ENCODE data around the gene SSH3.

The SSH3 gene

DNA sequence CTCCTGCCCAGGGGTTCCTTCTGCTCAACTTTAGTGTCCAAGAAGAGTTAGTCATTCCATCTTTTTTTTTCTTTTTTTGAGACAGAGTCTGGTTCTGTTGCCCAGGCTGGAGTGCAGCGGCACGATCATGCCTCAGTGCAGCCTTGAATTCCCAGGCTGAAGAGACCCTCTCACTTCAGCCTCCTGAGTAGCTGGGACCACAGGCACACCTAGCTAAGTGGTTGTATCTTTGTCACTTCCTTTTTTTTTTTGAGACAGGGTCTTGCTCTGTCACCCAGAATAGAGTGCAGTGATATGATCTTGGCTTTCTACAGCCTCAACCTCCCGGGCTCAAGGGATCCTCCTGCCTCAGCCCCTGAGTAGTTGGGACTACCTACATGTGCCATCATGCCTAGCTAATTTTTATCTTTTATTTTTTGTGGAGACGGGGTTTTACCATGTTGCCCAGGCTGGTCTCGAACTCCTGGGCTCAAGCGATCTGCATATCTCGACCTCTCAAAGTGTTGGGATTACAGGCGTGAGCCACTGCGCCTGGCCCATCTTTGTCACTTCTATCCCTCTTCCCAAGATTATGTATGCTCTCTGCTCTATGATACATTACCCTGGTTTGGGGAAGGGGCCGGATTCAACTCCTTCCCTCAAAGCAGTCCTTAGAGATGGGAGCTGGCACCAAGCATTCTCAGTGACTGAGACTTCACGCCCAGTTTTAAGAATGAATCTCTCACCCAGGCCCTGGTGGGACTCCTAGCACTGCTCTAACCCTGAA, 10.0 kb downstream of the SSH3 start:
- peak overlapping the region; percentile 18 for H3K27ac ChIP-seq (replicated peaks)
- TF ChIP-seq POLR2AphosphoS5 (IDR thresholded peaks at IDR 0.05; ENCODE audit: low read depth), result no peak
- peak; percentile 68; the same call in 1 of the 2 replicates for TF ChIP-seq SPI1 (IDR thresholded peaks at IDR 0.05; ENCODE audit: borderline replicate concordance, low read depth)

DNA sequence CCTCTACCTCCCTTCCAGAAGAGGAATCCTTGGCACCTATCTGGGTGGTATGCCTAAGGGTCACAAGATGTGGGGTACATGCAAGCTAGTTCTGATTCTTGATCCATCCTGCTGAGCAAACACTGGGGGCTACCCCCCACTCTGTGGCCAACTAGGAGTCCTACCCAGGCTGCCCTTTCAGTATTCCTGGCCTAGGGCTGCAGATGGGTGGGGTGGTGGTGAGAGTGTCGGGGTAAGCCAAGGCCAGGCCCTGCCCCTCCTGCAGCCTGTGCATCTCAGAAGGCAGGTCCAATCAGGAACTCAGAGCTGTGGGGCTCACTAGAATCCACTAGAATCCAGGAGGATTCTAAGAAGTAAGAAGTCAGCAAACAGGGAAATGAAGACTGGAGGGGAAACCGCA, 10.9 kb downstream of the SSH3 start:
- Histone ChIP-seq H3K27ac (replicated peaks) (no peak overlapping the region), H3K4me3 (replicated peaks; ENCODE audit: insufficient read depth, low read length) (no peak overlapping the region), H3K27me3 (ENCODE audit: insufficient read depth, poor library complexity, severe bottlenecking) (no peaks in the 10 kb centered on the region)
- DNase-seq (ENCODE audit: low read depth in 1 of 2, low spot score in 1 of 2), result no peak
- TF ChIP-seq GABPA (IDR thresholded peaks at IDR 0.05; ENCODE audit: low read depth) (no peak), SPI1 (IDR thresholded peaks at IDR 0.05; ENCODE audit: borderline replicate concordance, low read depth) (no peak), POLR2AphosphoS5 (IDR thresholded peaks at IDR 0.05; ENCODE audit: low read depth) (no peak)
- TF ChIP-seq, protein P1, sequence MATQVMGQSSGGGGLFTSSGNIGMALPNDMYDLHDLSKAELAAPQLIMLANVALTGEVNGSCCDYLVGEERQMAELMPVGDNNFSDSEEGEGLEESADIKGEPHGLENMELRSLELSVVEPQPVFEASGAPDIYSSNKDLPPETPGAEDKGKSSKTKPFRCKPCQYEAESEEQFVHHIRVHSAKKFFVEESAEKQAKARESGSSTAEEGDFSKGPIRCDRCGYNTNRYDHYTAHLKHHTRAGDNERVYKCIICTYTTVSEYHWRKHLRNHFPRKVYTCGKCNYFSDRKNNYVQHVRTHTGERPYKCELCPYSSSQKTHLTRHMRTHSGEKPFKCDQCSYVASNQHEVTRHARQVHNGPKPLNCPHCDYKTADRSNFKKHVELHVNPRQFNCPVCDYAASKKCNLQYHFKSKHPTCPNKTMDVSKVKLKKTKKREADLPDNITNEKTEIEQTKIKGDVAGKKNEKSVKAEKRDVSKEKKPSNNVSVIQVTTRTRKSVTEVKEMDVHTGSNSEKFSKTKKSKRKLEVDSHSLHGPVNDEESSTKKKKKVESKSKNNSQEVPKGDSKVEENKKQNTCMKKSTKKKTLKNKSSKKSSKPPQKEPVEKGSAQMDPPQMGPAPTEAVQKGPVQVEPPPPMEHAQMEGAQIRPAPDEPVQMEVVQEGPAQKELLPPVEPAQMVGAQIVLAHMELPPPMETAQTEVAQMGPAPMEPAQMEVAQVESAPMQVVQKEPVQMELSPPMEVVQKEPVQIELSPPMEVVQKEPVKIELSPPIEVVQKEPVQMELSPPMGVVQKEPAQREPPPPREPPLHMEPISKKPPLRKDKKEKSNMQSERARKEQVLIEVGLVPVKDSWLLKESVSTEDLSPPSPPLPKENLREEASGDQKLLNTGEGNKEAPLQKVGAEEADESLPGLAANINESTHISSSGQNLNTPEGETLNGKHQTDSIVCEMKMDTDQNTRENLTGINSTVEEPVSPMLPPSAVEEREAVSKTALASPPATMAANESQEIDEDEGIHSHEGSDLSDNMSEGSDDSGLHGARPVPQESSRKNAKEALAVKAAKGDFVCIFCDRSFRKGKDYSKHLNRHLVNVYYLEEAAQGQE (IDR thresholded peaks at IDR 0.05; ENCODE audit: insufficient replicate concordance, low read depth), result no peak
- TF ChIP-seq, protein P2, sequence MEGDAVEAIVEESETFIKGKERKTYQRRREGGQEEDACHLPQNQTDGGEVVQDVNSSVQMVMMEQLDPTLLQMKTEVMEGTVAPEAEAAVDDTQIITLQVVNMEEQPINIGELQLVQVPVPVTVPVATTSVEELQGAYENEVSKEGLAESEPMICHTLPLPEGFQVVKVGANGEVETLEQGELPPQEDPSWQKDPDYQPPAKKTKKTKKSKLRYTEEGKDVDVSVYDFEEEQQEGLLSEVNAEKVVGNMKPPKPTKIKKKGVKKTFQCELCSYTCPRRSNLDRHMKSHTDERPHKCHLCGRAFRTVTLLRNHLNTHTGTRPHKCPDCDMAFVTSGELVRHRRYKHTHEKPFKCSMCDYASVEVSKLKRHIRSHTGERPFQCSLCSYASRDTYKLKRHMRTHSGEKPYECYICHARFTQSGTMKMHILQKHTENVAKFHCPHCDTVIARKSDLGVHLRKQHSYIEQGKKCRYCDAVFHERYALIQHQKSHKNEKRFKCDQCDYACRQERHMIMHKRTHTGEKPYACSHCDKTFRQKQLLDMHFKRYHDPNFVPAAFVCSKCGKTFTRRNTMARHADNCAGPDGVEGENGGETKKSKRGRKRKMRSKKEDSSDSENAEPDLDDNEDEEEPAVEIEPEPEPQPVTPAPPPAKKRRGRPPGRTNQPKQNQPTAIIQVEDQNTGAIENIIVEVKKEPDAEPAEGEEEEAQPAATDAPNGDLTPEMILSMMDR (IDR thresholded peaks at IDR 0.05; ENCODE audit: insufficient read depth, low read length), result no peak

More for the DNA sequence above, 10.0 kb downstream of the SSH3 start:
- DNase-seq (ENCODE audit: low read depth in 1 of 2, low spot score in 1 of 2), result no peak
- no peaks in the 10 kb centered on the region for H3K27me3 ChIP-seq (ENCODE audit: insufficient read depth, poor library complexity, severe bottlenecking)
- H3K4me3 ChIP-seq (replicated peaks; ENCODE audit: insufficient read depth, low read length), result no peak overlapping the region

DNA sequence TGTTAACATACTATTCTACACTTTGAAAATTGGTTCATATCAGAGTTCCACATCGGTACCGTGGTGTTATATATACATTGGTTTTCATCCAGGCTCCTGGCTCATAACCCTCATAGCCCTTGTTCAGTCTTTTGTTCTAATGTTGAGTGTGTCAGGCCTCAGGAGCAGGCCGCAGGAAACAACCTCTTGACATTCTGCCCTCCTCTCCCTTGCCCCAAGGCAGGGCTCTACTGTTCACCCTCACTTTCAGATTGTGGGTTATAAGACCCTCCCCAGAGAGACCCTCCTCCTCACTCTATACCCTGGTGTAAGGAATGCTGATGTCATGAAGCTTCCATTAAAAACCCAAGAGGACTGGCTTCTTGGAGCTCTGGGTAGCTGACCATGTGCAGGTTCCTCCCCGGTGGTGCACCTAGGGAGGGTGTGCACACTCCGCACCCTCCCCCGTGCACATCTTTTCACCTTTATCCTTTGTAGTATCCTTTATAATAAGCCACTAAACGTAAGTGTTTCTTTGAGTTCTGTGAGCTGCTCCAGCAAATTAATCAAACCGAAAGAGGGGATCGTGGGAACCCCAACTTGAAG, 12.1 kb downstream of the SSH3 start:
- Histone ChIP-seq H3K27me3 (ENCODE audit: insufficient read depth, poor library complexity, severe bottlenecking) (no peaks in the 10 kb centered on the region), H3K27ac (replicated peaks) (no peak overlapping the region), H3K4me3 (replicated peaks; ENCODE audit: insufficient read depth, low read length) (no peak overlapping the region)
- no peak for TF ChIP-seq POLR2AphosphoS5 (IDR thresholded peaks at IDR 0.05; ENCODE audit: low read depth)
- TF ChIP-seq, protein P2 (IDR thresholded peaks at IDR 0.05; ENCODE audit: insufficient read depth, low read length), result no peak
- no peak for TF ChIP-seq SPI1 (IDR thresholded peaks at IDR 0.05; ENCODE audit: borderline replicate concordance, low read depth)
- no peak for TF ChIP-seq GABPA (IDR thresholded peaks at IDR 0.05; ENCODE audit: low read depth)
- TF ChIP-seq, protein P1 (IDR thresholded peaks at IDR 0.05; ENCODE audit: insufficient replicate concordance, low read depth), result no peak
- no peak for DNase-seq (ENCODE audit: low read depth in 1 of 2, low spot score in 1 of 2)

DNA sequence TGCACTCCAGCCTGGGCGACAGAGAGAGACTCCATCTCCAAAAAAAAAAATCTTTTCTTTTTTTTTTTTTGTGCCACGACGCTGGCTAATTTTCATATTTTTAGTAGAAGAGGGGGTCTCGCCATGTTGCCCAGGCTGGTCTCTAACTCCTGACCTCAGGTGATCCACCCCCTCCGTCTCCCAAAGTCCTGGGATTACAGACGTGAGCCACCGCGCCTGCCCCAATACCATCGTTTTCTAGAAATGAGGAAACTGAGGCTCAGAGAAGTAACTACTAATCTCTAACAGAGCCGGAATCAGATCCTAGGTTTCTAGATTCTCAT, 13.5 kb downstream of the SSH3 start:
- H3K4me3 ChIP-seq (replicated peaks; ENCODE audit: insufficient read depth, low read length), result peak overlapping the region; percentile 88
- no peak for DNase-seq (ENCODE audit: low read depth in 1 of 2, low spot score in 1 of 2)
- no peak for TF ChIP-seq GABPA (IDR thresholded peaks at IDR 0.05; ENCODE audit: low read depth)
- no peak for TF ChIP-seq SPI1 (IDR thresholded peaks at IDR 0.05; ENCODE audit: borderline replicate concordance, low read depth)
- no peak for TF ChIP-seq POLR2AphosphoS5 (IDR thresholded peaks at IDR 0.05; ENCODE audit: low read depth)
- TF ChIP-seq, protein P2 (IDR thresholded peaks at IDR 0.05; ENCODE audit: insufficient read depth, low read length), result no peak
- TF ChIP-seq, protein P1 (IDR thresholded peaks at IDR 0.05; ENCODE audit: insufficient replicate concordance, low read depth), result no peak
- no peaks in the 10 kb centered on the region for H3K27me3 ChIP-seq (ENCODE audit: insufficient read depth, poor library complexity, severe bottlenecking)
- H3K27ac ChIP-seq (replicated peaks), result peak overlapping the region; percentile 92

Data from HL-60 (cell line).